PC-3 (cell line): ENCODE data around the gene NEXN. TPM values are rescaled to one million over a fixed set of nuclear protein-coding genes. Genes with fewer than 3 reads are reported as not detected.

Source experiments
- ATAC-seq: fragments of 200-7000 bp; cut with Tn5 transposase; 2 replicates; pipeline ENCODE4 v1.9.1; 2020; ENCODE audit warnings: mild to moderate bottlenecking, moderate library complexity
- BruUV-seq: library from RNA; stranded (reverse); fragments of 400-500 nt; replicated peaks from 2 replicates; lab custom pipeline; 2021; lab: Mats Ljungman, UMichigan
- CTCF ChIA-PET: fragments of 300-600 bp; sonication (Branson Sonifier 250); formaldehyde crosslinking; loops from one replicate; lab custom pipeline; 2022; ENCODE audit warnings: antibody characterized with exemption; lab: Charles Lee
- POLR2A ChIA-PET: fragments of 300-600 bp; sonication (Branson Sonifier 250); formaldehyde crosslinking; loops from one replicate; lab custom pipeline; 2022; ENCODE audit warnings: antibody characterized with exemption; ENCODE audit not compliant: unreplicated experiment; lab: Charles Lee
- DNase-seq: peaks from one replicate; pipeline ENCODE4 v3.0.0-alpha.2; 2015
- H2AFZ ChIP-seq: fragments of 300-600 bp; sonication (generic); 2 replicates; pipeline ENCODE4 v1.6.0; 2016; ENCODE audit warnings: antibody characterized with exemption, low read length
- H3F3A ChIP-seq: fragments of 300-600 bp; sonication (generic); one replicate; pipeline ENCODE4 v1.6.0; 2017; ENCODE audit warnings: antibody characterized with exemption, low read length, control low read depth, mild to moderate bottlenecking; ENCODE audit not compliant: unreplicated experiment
- H3K27ac ChIP-seq: fragments of 300-600 bp; sonication (generic); 2 replicates; pipeline ENCODE4 v1.5.1; 2016; ENCODE audit warnings: mild to moderate bottlenecking, low read length
- H3K27me3 ChIP-seq: fragments of 300-600 bp; sonication (generic); 2 replicates; pipeline ENCODE4 v1.6.1; 2016; ENCODE audit warnings: low read length, mixed read lengths
- H3K36me3 ChIP-seq: fragments of 300-600 bp; sonication (generic); 2 replicates; pipeline ENCODE4 v1.6.1; 2016; ENCODE audit warnings: low read depth, mixed run types, low read length, mixed read lengths
- H3K4me1 ChIP-seq: fragments of 300-600 bp; sonication (generic); 2 replicates; pipeline ENCODE4 v1.5.1; 2016; ENCODE audit warnings: low read length; ENCODE audit not compliant: insufficient read depth
- H3K4me2 ChIP-seq: fragments of 300-600 bp; sonication (generic); 2 replicates; pipeline ENCODE4 v1.6.0; 2016; ENCODE audit warnings: low read length
- H3K4me3 ChIP-seq: fragments of 300-600 bp; sonication (generic); 2 replicates; pipeline ENCODE4 v1.5.1; 2016; ENCODE audit warnings: mild to moderate bottlenecking, low read length, mixed read lengths
- H3K79me2 ChIP-seq: fragments of 300-600 bp; sonication (generic); 2 replicates; pipeline ENCODE4 v1.6.1; 2017; ENCODE audit warnings: low read length, mixed read lengths
- H3K9ac ChIP-seq: fragments of 300-600 bp; sonication (generic); 2 replicates; pipeline ENCODE4 v1.6.0; 2016; ENCODE audit warnings: mild to moderate bottlenecking, low read length
- H3K9me2 ChIP-seq: fragments of 300-600 bp; sonication (generic); replicated peaks from 2 replicates; pipeline ENCODE4 v1.6.1; 2016; ENCODE audit warnings: mixed run types, low read length, mixed read lengths
- H3K9me3 ChIP-seq: fragments of 300-600 bp; sonication (generic); 2 replicates; pipeline ENCODE4 v1.6.1; 2016; ENCODE audit warnings: low read length, mixed read lengths
- H4K20me1 ChIP-seq: fragments of 300-600 bp; sonication (generic); 2 replicates; pipeline ENCODE4 v1.6.1; 2016; ENCODE audit warnings: low read length, mixed read lengths
- CTCF ChIP-seq: fragments of 300-600 bp; sonication (generic); conservative IDR thresholded peaks from 2 replicates; pipeline ENCODE4 v1.5.1; 2017; ENCODE audit warnings: antibody characterized with exemption, low read depth, mild to moderate bottlenecking, low read length
- EZH2 ChIP-seq: fragments of 300-600 bp; sonication (generic); IDR thresholded peaks from one replicate; pipeline ENCODE4 v1.6.1; 2017; ENCODE audit warnings: antibody characterized with exemption, mild to moderate bottlenecking, low read length; ENCODE audit not compliant: unreplicated experiment
- EZH2phosphoT487 ChIP-seq: fragments of 300-600 bp; sonication (generic); IDR thresholded peaks from 2 replicates; pipeline ENCODE4 v1.6.1; 2018; ENCODE audit warnings: mild to moderate bottlenecking, antibody characterized with exemption, low read length, borderline replicate concordance
- intact Hi-C: fragments of 100-400 bp; cut with micrococcal nuclease; formaldehyde crosslinking; loops from 2 replicates; pipeline ENCODE4 v1.9.0; 2023
- total RNA-seq: library from RNA; depleted of rRNA; stranded (reverse); fragments of >200 nt; gene quantifications from 2 replicates; pipeline ENCODE4 v1.2.3, GENCODE V29; 2014

The NEXN gene
- total RNA-seq, 1 experiment from 2014 or later: 3.5 TPM

DNA sequence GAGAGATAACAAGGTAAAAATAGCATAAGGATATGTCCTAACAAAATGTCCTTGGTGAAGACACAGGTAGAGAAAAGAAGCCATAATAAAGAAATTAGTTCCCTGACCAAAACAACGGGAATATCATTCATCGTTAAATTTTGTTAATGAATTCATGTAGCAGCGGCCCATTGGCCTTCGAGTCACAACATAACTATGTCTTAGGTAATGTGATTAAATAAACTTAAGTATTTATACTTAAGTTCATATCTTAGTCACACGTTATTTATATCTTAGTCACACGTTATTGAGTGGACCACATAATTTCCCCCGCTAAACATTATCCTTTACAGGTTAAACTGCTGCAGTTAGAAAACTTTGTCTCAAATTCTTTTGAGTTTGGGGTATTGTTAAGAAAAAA, 1.2 kb downstream of the NEXN start:
- TF ChIP-seq CTCF: no peak
- TF ChIP-seq EZH2: no peak
- no peak for TF ChIP-seq EZH2phosphoT487
- POLR2A ChIA-PET: no interaction called here
- Histone ChIP-seq H3K4me1 (peaks cover 22% of the 10 kb centered on the region), H2AFZ (peak overlapping the region; percentile 92), H3K9ac (peak overlapping the region; percentile 66), H3K36me3 (no peaks in the 10 kb centered on the region), H3K4me3 (peak overlapping the region; percentile 93), H3K27me3 (no peaks in the 10 kb centered on the region), H3K4me2 (peak overlapping the region; percentile 88), H3K9me2 (no peaks in the 10 kb centered on the region), H3K9me3 (no peaks in the 10 kb centered on the region), H3K79me2 (peaks cover 58% of the 10 kb centered on the region), H3K27ac (peak overlapping the region; percentile 72), H3F3A (no peaks in the 10 kb centered on the region), H4K20me1 (no peaks in the 10 kb centered on the region)
- ATAC-seq (peak; percentile 72), DNase-seq (peak; percentile 88)
- CTCF ChIA-PET: no interaction called here
- BruUV-seq: TSS peak; percentile 57
- intact Hi-C loops: loop anchor here (5.0 kb wide), 2 partner anchors 57 to 207 kb away; partner anchors contain the start of gene ZZZ3

GRCh38 chr1:77891200-77891599, 2.8 kb downstream of the NEXN start:
- no TSS peak for BruUV-seq
- Histone ChIP-seq H3K79me2 (peaks cover 59% of the 10 kb centered on the region), H3K27ac (no peak overlapping the region), H3K4me1 (peaks cover 22% of the 10 kb centered on the region), H4K20me1 (no peaks in the 10 kb centered on the region), H3K9ac (no peak overlapping the region), H3K36me3 (no peaks in the 10 kb centered on the region), H3K4me2 (peak overlapping the region; percentile 88), H3K9me2 (no peaks in the 10 kb centered on the region), H3K9me3 (no peaks in the 10 kb centered on the region), H3K4me3 (no peak overlapping the region), H2AFZ (no peak overlapping the region), H3K27me3 (no peaks in the 10 kb centered on the region), H3F3A (no peaks in the 10 kb centered on the region)
- TF ChIP-seq EZH2phosphoT487: no peak
- no peak for DNase-seq
- ChIA-PET CTCF (no interaction called here), POLR2A (no interaction called here)
- intact Hi-C loops: no loop called here
- ATAC-seq: no peak

- Histone ChIP-seq H3K9me2 (no peaks in the 10 kb centered on the region), H2AFZ (no peak overlapping the region), H3K27ac (no peak overlapping the region), H3K4me3 (no peak overlapping the region), H3K36me3 (no peaks in the 10 kb centered on the region), H3K9me3 (no peaks in the 10 kb centered on the region), H3K9ac (no peak overlapping the region), H3K4me1 (peaks cover 10% of the 10 kb centered on the region), H4K20me1 (no peaks in the 10 kb centered on the region), H3K27me3 (no peaks in the 10 kb centered on the region), H3K4me2 (peak overlapping the region; percentile 27), H3F3A (no peaks in the 10 kb centered on the region), H3K79me2 (no peaks in the 10 kb centered on the region)
- no peak for TF ChIP-seq CTCF
- TF ChIP-seq EZH2: no peak
- no peak for TF ChIP-seq EZH2phosphoT487
- intact Hi-C loops: loop anchor here (1.0 to 5.0 kb wide), 5 partner anchors 26 to 751 kb away; partner anchors contain the start of gene USP33
- DNase-seq (peak; percentile 65), ATAC-seq (peak; percentile 87)
- POLR2A ChIA-PET: interaction anchor here (0.6 kb wide), 1 partner anchor 12 kb away, joined by 3 read pairs; no protein-coding TSS in a partner anchor
- no TSS peak for BruUV-seq
- CTCF ChIA-PET: interaction anchor here (0.5 to 0.6 kb wide), 3 partner anchors 28 to 144 kb away, joined by 3 read pairs; no protein-coding TSS in a partner anchor
These were observed 11.4 kb downstream of the NEXN start for GRCh38 chr1:77899647-77900320.
